ENCODE results near the gene SHC1. TPM values are rescaled to one million over a fixed set of nuclear protein-coding genes. Genes with fewer than 3 reads are reported as not detected.

SHC1 gene
- polyA plus RNA-seq, 1 of the 3 experiments (the other 2 are of a cell fraction), result 338 TPM

DNA sequence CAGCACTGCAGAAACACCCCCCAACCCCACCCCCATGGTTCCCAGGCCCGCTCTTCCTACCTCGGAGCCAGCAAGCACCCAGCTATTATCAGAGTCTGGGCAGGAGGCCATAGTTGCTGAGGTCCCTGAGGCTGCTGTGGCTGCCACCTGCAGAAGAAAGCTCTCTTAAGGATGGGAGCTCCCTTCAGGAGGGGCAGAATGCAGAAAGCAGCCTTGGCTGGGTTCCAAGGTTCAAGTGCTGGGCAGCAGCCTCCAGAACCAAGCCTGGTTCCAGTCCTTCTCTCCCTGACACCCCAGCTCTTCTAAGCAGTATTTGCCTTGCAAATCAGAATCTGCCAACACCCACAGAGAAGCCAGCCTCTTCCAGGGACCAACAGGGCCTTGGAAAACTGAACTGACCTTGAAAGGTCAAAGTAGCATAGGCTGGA is 16.9 kb downstream of the SHC1 start:
- no peaks in the 10 kb centered on the region for H4K20me1 ChIP-seq (ENCODE audit: insufficient read depth)
- H3K9me2 ChIP-seq, result no peaks in the 10 kb centered on the region
- no peaks in the 10 kb centered on the region for H3K27me3 ChIP-seq (ENCODE audit: insufficient read depth)
- peaks cover 12% of the 10 kb centered on the region for H3F3A ChIP-seq (replicated peaks; ENCODE audit: insufficient read depth)
- no peaks in the 10 kb centered on the region for H3K79me2 ChIP-seq (ENCODE audit: insufficient read depth)
- ChIA-PET CTCF (interaction anchor here (1.2 to 37.5 kb wide), 5 partner anchors 45 to 284 kb away, joined by 3 to 640 read pairs (median 6); partner anchors contain the start of genes LENEP and ZBTB7B), POLR2A (interaction anchor here (0.6 kb wide), 1 partner anchor 1027 kb away, joined by 7 read pairs; no protein-coding TSS in a partner anchor)
- peaks cover 0 to 42% of the 10 kb centered on the region in 2 experiments; a peak in 3 of 4 replicates for H3K4me1 ChIP-seq (ENCODE audit: control insufficient read depth in 1 of 2, insufficient read depth in 2 of 2, low read depth in 1 of 2, low read length in 1 of 2)
- no peak overlapping the region for H2AFZ ChIP-seq (ENCODE audit: low read depth)
- DNase-seq, result no peak
- H3K4me2 ChIP-seq, result no peak overlapping the region
- WGBS (ENCODE audit: low lambda C conversion rate), result 71% methylated on average over 2 of the region's 2 CpGs
- TF ChIP-seq GATA2 (CRISPR knock-in tag; IDR thresholded peaks at IDR 0.05) (no peak), FOSL2 (IDR thresholded peaks at IDR 0.05; ENCODE audit: borderline replicate concordance, low read depth) (no peak), MAX (IDR thresholded peaks at IDR 0.05; ENCODE audit: low read depth) (no peak), TCF12 (IDR thresholded peaks at IDR 0.05) (no peak), IRF3 (IDR thresholded peaks at IDR 0.05; ENCODE audit: low read depth, low read length) (no peak), MEF2A (IDR thresholded peaks at IDR 0.05; ENCODE audit: borderline replicate concordance, low read depth) (no peak), JUND (IDR thresholded peaks at IDR 0.05) (no peak), MXI1 (IDR thresholded peaks at IDR 0.05; ENCODE audit: low read depth, low read length) (no peak), RAD21 (IDR thresholded peaks at IDR 0.05; ENCODE audit: low read length) (no peak), RFX5 (IDR thresholded peaks at IDR 0.05; ENCODE audit: low read length) (no peak), CHD2 (IDR thresholded peaks at IDR 0.05; ENCODE audit: low read length, partially characterized antibody) (no peak), SIN3A (IDR thresholded peaks at IDR 0.05; ENCODE audit: borderline replicate concordance, low read depth, low read length) (no peak)
- TF ChIP-seq, protein P1, sequence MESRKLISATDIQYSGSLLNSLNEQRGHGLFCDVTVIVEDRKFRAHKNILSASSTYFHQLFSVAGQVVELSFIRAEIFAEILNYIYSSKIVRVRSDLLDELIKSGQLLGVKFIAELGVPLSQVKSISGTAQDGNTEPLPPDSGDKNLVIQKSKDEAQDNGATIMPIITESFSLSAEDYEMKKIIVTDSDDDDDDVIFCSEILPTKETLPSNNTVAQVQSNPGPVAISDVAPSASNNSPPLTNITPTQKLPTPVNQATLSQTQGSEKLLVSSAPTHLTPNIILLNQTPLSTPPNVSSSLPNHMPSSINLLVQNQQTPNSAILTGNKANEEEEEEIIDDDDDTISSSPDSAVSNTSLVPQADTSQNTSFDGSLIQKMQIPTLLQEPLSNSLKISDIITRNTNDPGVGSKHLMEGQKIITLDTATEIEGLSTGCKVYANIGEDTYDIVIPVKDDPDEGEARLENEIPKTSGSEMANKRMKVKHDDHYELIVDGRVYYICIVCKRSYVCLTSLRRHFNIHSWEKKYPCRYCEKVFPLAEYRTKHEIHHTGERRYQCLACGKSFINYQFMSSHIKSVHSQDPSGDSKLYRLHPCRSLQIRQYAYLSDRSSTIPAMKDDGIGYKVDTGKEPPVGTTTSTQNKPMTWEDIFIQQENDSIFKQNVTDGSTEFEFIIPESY (IDR thresholded peaks at IDR 0.05; ENCODE audit: borderline replicate concordance, low read depth), result no peak
- no peaks in the 10 kb centered on the region for H3K9me3 ChIP-seq
- peaks cover 0 to 18% of the 10 kb centered on the region in 2 experiments for H3K36me3 ChIP-seq (replicated peaks in 1 of 2; ENCODE audit: control insufficient read depth in 1 of 2, insufficient read depth in 2 of 2, low read length in 1 of 2)
- H3K4me3 ChIP-seq (ENCODE audit: low read depth in 2 of 2, low read length in 1 of 2), result no peak overlapping the region
- no peak overlapping the region for H3K9ac ChIP-seq
- H3K27ac ChIP-seq (ENCODE audit: low read depth in 2 of 2, low read length in 1 of 2), result no peak overlapping the region

DNA sequence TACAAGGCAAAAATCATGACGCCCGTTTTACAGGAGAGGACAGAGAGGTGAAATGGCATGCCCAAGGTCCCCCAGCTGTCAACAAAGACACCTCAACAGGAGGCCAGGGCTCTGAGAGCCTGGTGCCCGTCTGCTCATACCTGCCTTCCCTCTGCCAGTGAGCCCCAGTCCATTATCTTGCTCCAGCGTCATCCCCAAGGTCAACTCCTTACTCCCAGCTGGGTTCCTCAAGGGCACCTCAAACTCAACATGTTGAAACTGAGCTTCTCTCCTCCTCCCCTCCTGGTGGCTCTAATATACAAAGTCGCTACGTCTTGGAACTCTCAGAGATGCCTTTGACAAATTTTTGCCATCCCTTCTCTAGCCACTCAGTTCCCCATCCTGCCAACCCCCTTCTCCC is 17.9 kb downstream of the SHC1 start:
- no peak overlapping the region for H3K4me3 ChIP-seq (ENCODE audit: low read depth in 2 of 2, low read length in 1 of 2)
- peaks cover 8% of the 10 kb centered on the region for H3F3A ChIP-seq (replicated peaks; ENCODE audit: insufficient read depth)
- no peaks in the 10 kb centered on the region for H3K9me3 ChIP-seq
- no peak overlapping the region for H2AFZ ChIP-seq (ENCODE audit: low read depth)
- no peak overlapping the region for H3K27ac ChIP-seq (ENCODE audit: low read depth in 2 of 2, low read length in 1 of 2)
- POLR2A ChIA-PET, result interaction anchor here (1.6 kb wide), 1 partner anchor 8 kb away, joined by 5 read pairs; the partner anchor contains the start of gene PYGO2
- H3K4me1 ChIP-seq (ENCODE audit: control insufficient read depth in 1 of 2, insufficient read depth in 2 of 2, low read depth in 1 of 2, low read length in 1 of 2), result peaks cover 0 to 42% of the 10 kb centered on the region in 2 experiments; a peak in 3 of 4 replicates
- peaks cover 0 to 15% of the 10 kb centered on the region in 2 experiments for H3K36me3 ChIP-seq (replicated peaks in 1 of 2; ENCODE audit: control insufficient read depth in 1 of 2, insufficient read depth in 2 of 2, low read length in 1 of 2)
- CTCF ChIA-PET, result interaction anchor here (0.9 to 37.5 kb wide), 7 partner anchors 9 to 393 kb away, joined by 3 to 640 read pairs (median 4); partner anchors contain the start of genes LENEP, PYGO2 and ZBTB7B
- DNase-seq, result no peak
- H4K20me1 ChIP-seq (ENCODE audit: insufficient read depth), result no peaks in the 10 kb centered on the region
- no peak overlapping the region for H3K9ac ChIP-seq
- no peak overlapping the region for H3K4me2 ChIP-seq
- H3K27me3 ChIP-seq (ENCODE audit: insufficient read depth), result no peaks in the 10 kb centered on the region
- H3K79me2 ChIP-seq (ENCODE audit: insufficient read depth), result no peaks in the 10 kb centered on the region
- WGBS (ENCODE audit: low lambda C conversion rate), result 82% methylated on average over 6 of the region's 6 CpGs
- H3K9me2 ChIP-seq, result no peaks in the 10 kb centered on the region
- TF ChIP-seq PBX3 (IDR thresholded peaks at IDR 0.05), result no peak
- TF ChIP-seq REST (IDR thresholded peaks at IDR 0.05; ENCODE audit: low read depth, low read length), result no peak
- TF ChIP-seq FOXM1 (IDR thresholded peaks at IDR 0.05; ENCODE audit: low read depth), result no peak
- no peak for TF ChIP-seq RFX5 (IDR thresholded peaks at IDR 0.05; ENCODE audit: low read length)
- no peak for TF ChIP-seq SMC3 (IDR thresholded peaks at IDR 0.05; ENCODE audit: low read depth, low read length)
- TF ChIP-seq NFIC (IDR thresholded peaks at IDR 0.05; ENCODE audit: borderline replicate concordance), result no peak

All from SK-N-SH (cell line).